ENCODE measurements around the gene EIF6. TPM values are rescaled to one million over a fixed set of nuclear protein-coding genes. Genes with fewer than 3 reads are reported as not detected.

EIF6 gene
- total and polyA plus RNA-seq, 9 of the 15 experiments (the other 6 are each of a cell fraction or from before 2014, with no cell fraction given): 165 to 832 (median 229) TPM

DNA sequence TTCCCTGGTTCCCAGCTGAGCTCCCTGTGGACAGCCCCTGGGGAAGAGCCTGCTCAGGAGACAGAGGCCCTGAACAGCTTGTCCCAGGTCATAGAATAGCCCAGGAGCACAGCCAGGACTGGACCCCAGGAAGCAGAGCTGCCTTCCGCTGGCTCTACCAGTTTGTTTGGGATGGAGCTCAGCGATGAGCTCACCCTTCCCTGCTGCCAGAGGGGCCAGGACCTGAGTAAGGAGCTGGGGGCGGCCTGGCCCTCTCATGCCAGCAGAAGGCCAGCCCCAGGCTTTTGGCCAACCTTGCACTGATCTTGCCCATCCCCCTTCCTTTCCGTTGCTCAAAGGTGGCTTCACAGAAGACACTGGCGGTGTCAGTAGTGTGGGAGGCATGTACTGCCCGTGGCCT lies 24.1 kb downstream of the EIF6 start:
- intact Hi-C loops (cut with micrococcal nuclease): loop anchor here (10.0 kb wide), 2 partner anchors 386 to 426 kb away; partner anchors contain the start of genes ACSS2 and GGT7
- H4K20me1 ChIP-seq (replicated peaks; ENCODE audit: control insufficient read depth, insufficient read depth, low read length): 0 out of 2 replicates have a peak, but pooled peaks cover 6% of the 10 kb centered on the region
- H3K79me2 ChIP-seq (ENCODE audit: control insufficient read depth, insufficient read depth, low read length): no peaks in the 10 kb centered on the region
- no TSS peak for BruUV-seq (replicated peaks)
- POLR2A ChIA-PET: interaction anchor here (1.8 kb wide), 1 partner anchor 16 kb away, joined by 6 read pairs; no protein-coding TSS in a partner anchor
- no peak overlapping the region for H3K4me3 ChIP-seq
- TF ChIP-seq ARNT (IDR thresholded peaks at IDR 0.05) (no peak), TCF7 (IDR thresholded peaks at IDR 0.05; ENCODE audit: borderline replicate concordance) (no peak), NFRKB (IDR thresholded peaks at IDR 0.05; ENCODE audit: low read depth) (no peak), TOE1 (IDR thresholded peaks at IDR 0.05; ENCODE audit: borderline replicate concordance) (no peak), TOE1 (CRISPR knock-in tag; IDR thresholded peaks at IDR 0.05; ENCODE audit: borderline replicate concordance, low read depth) (no peak)
- TF ChIP-seq, protein P1, sequence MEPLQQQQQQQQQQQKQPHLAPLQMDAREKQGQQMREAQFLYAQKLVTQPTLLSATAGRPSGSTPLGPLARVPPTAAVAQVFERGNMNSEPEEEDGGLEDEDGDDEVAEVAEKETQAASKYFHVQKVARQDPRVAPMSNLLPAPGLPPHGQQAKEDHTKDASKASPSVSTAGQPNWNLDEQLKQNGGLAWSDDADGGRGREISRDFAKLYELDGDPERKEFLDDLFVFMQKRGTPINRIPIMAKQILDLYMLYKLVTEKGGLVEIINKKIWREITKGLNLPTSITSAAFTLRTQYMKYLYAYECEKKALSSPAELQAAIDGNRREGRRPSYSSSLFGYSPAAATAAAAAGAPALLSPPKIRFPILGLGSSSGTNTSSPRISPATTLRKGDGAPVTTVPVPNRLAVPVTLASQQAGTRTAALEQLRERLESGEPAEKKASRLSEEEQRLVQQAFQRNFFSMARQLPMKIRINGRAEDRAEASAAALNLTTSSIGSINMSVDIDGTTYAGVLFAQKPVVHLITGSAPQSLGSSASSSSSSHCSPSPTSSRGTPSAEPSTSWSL (CRISPR knock-in tag; IDR thresholded peaks at IDR 0.05; ENCODE audit: borderline replicate concordance): no peak
- TF ChIP-seq, protein P2, sequence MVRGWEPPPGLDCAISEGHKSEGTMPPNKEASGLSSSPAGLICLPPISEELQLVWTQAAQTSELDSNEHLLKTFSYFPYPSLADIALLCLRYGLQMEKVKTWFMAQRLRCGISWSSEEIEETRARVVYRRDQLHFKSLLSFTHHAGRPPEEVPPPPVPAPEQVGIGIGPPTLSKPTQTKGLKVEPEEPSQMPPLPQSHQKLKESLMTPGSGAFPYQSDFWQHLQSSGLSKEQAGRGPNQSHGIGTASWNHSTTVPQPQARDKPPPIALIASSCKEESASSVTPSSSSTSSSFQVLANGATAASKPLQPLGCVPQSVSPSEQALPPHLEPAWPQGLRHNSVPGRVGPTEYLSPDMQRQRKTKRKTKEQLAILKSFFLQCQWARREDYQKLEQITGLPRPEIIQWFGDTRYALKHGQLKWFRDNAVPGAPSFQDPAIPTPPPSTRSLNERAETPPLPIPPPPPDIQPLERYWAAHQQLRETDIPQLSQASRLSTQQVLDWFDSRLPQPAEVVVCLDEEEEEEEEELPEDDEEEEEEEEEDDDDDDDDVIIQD (CRISPR knock-in tag; IDR thresholded peaks at IDR 0.05): no peak
- peaks cover 2 to 27% of the 10 kb centered on the region in 2 experiments; a peak in 3 of 5 replicates for H3K27me3 ChIP-seq (ENCODE audit: control insufficient read depth in 2 of 2, insufficient read depth in 2 of 2, low read length in 2 of 2)
- CTCF ChIA-PET (ENCODE audit: low intra/inter-chr PET ratio): no interaction called here
- H3K9me1 ChIP-seq (ENCODE audit: control insufficient read depth, insufficient read depth, low read length): no peaks in the 10 kb centered on the region
- WGBS (ENCODE audit: insufficient coverage, low coverage, missing lambda C conversion rate): 12% methylated on average over 6 of the region's 6 CpGs
- no peak overlapping the region for H2AFZ ChIP-seq (ENCODE audit: low read depth, low read length)
- H3K9me3 ChIP-seq (replicated peaks; ENCODE audit: control insufficient read depth, insufficient read depth, low read depth, low read length): no peaks in the 10 kb centered on the region
- peak overlapping the region in 1 of 2 experiments; percentile 56; a peak in 2 of 4 replicates for H3K9ac ChIP-seq (ENCODE audit: insufficient read depth in 1 of 2, low read depth in 2 of 2, low read length in 2 of 2)
- FAIRE-seq (no peak), ATAC-seq (no peak; the same call in 2 of the 3 replicates), DNase-seq (ENCODE audit: extremely low read depth in 1 of 4, low spot score in 3 of 4) (no peak)
- peaks cover 4 to 15% of the 10 kb centered on the region in 2 experiments; a peak in 3 of 5 replicates for H3K4me1 ChIP-seq (replicated peaks in 1 of 2; ENCODE audit: control insufficient read depth in 2 of 2, insufficient read depth in 2 of 2, low read length in 2 of 2)
- no peak overlapping the region for H3K4me2 ChIP-seq (ENCODE audit: insufficient read depth, low read length)
- in situ Hi-C loops (cut with MboI): no loop called here
- no peaks in the 10 kb centered on the region for H3K36me3 ChIP-seq (ENCODE audit: control insufficient read depth, insufficient read depth, low read length)
- H3K27ac ChIP-seq (ENCODE audit: extremely low read depth, low read depth, low read length): no peak overlapping the region

All from K562 (cell line).